PC-9 (cell line): ENCODE results near the gene OR5AS1. TPM values are rescaled to one million over a fixed set of nuclear protein-coding genes. Genes with fewer than 3 reads are reported as not detected.

ENCODE experiments used
- BruUV-seq: library from RNA; stranded (reverse); fragments of 400-500 nt; replicated peaks from 2 replicates; lab custom pipeline; 2021; lab: Mats Ljungman, UMichigan
- CTCF ChIA-PET: fragments of 300-600 bp; sonication (Branson Sonifier 250); formaldehyde crosslinking; loops from one replicate; lab custom pipeline; 2022; ENCODE audit warnings: antibody characterized with exemption; lab: Charles Lee
- POLR2A ChIA-PET: fragments of 300-600 bp; sonication (Branson Sonifier 250); formaldehyde crosslinking; loops from one replicate; lab custom pipeline; 2022; ENCODE audit warnings: antibody characterized with exemption; ENCODE audit not compliant: unreplicated experiment; lab: Charles Lee
- DNase-seq, 2 experiments: peaks; one replicate each; pipeline versions ENCODE4 v3.0.0 to v3.0.0-alpha.2; 2015 to 2022; ENCODE audit warnings: mixed read lengths in 1 of 2
- H2AFZ ChIP-seq: fragments of 200-600 bp; sonication (generic); 2 replicates; pipeline ENCODE4 v1.8.1; 2017; ENCODE audit warnings: antibody characterized with exemption
- H3F3A ChIP-seq: fragments of 200-600 bp; sonication (generic); 2 replicates; pipeline ENCODE4 v1.8.1; 2017; ENCODE audit warnings: antibody characterized with exemption, mild to moderate bottlenecking, low read depth; ENCODE audit not compliant: insufficient read depth
- H3K27ac ChIP-seq: fragments of 200-600 bp; sonication (generic); 2 replicates; pipeline ENCODE4 v1.6.1; 2016; ENCODE audit warnings: mixed run types
- H3K27me3 ChIP-seq: fragments of 200-600 bp; sonication (generic); 2 replicates; pipeline ENCODE4 v1.6.1; 2016; ENCODE audit warnings: low read depth, mixed run types; ENCODE audit not compliant: insufficient read depth
- H3K36me3 ChIP-seq: fragments of 200-600 bp; sonication (generic); 2 replicates; pipeline ENCODE4 v1.6.1; 2016; ENCODE audit warnings: low read depth, mixed run types
- H3K4me1 ChIP-seq: fragments of 200-600 bp; sonication (generic); replicated peaks from 2 replicates; pipeline ENCODE4 v1.6.1; 2016; ENCODE audit warnings: mixed run types; ENCODE audit not compliant: insufficient read depth
- H3K4me2 ChIP-seq: fragments of 200-600 bp; sonication (generic); 2 replicates; pipeline ENCODE4 v1.6.1; 2017; ENCODE audit warnings: mixed run types
- H3K4me3 ChIP-seq: fragments of 200-600 bp; sonication (generic); 2 replicates; pipeline ENCODE4 v1.6.1; 2016; ENCODE audit warnings: mixed run types
- H3K79me2 ChIP-seq: fragments of 200-600 bp; sonication (generic); 2 replicates; pipeline ENCODE4 v1.6.1; 2017; ENCODE audit warnings: low read depth, mixed run types
- H3K9me2 ChIP-seq: fragments of 200-600 bp; sonication (generic); 2 replicates; pipeline ENCODE4 v1.8.1; 2017; ENCODE audit warnings: mild to moderate bottlenecking; ENCODE audit not compliant: insufficient read depth
- H3K9me3 ChIP-seq: fragments of 200-600 bp; sonication (generic); 2 replicates; pipeline ENCODE4 v1.8.1; 2016; ENCODE audit warnings: low read depth; ENCODE audit not compliant: insufficient read depth
- H4K20me1 ChIP-seq: fragments of 200-600 bp; sonication (generic); 2 replicates; pipeline ENCODE4 v1.8.1; 2017; ENCODE audit not compliant: insufficient read depth
- CTCF ChIP-seq: fragments of 200-600 bp; sonication (generic); conservative IDR thresholded peaks from 2 replicates; pipeline ENCODE4 v1.6.1; 2017; ENCODE audit warnings: mixed run types, antibody characterized with exemption, mild to moderate bottlenecking, moderate library complexity
- EZH2 ChIP-seq: fragments of 200-600 bp; sonication (generic); IDR thresholded peaks from 2 replicates; pipeline ENCODE4 v1.8.0; 2017; ENCODE audit warnings: antibody characterized with exemption, low read depth
- intact Hi-C: fragments of 100-400 bp; cut with micrococcal nuclease; formaldehyde crosslinking; loops from one replicate; pipeline ENCODE4 v1.10.0; 2022; ENCODE audit not compliant: unreplicated experiment
- total RNA-seq: library from RNA; stranded (reverse); gene quantifications from 2 replicates; pipeline ENCODE4 v1.2.3, GENCODE V29; 2021

The OR5AS1 gene
- total RNA-seq, 1 experiment from 2014 or later = not detected

GRCh38 chr11:56013805-56014204 is 13.6 kb upstream of the OR5AS1 start:
- POLR2A ChIA-PET = no interaction called here
- H2AFZ ChIP-seq = no peak overlapping the region
- H3K4me3 ChIP-seq = no peak overlapping the region
- DNase-seq = no peak
- no peak overlapping the region for H3K4me2 ChIP-seq
- no peaks in the 10 kb centered on the region for H3F3A ChIP-seq
- H3K9me3 ChIP-seq = no peaks in the 10 kb centered on the region
- H3K27ac ChIP-seq = no peak overlapping the region
- H3K36me3 ChIP-seq = no peaks in the 10 kb centered on the region
- no peaks in the 10 kb centered on the region for H3K79me2 ChIP-seq
- H3K9me2 ChIP-seq = 0 out of 2 replicates have a peak, but pooled peaks cover 4% of the 10 kb centered on the region
- no peaks in the 10 kb centered on the region for H3K4me1 ChIP-seq
- H3K27me3 ChIP-seq = peaks cover 11% of the 10 kb centered on the region; the same call in 1 of the 2 replicates
- CTCF ChIA-PET = no interaction called here
- intact Hi-C loops = no loop called here
- TF ChIP-seq CTCF = no peak
- TF ChIP-seq EZH2 = no peak
- no peaks in the 10 kb centered on the region for H4K20me1 ChIP-seq
- no TSS peak for BruUV-seq

GRCh38 chr11:56045538-56045937 is 18.1 kb downstream of the OR5AS1 start:
- Histone ChIP-seq H3F3A (no peaks in the 10 kb centered on the region), H4K20me1 (no peaks in the 10 kb centered on the region), H3K27me3 (no peaks in the 10 kb centered on the region), H3K9me3 (no peaks in the 10 kb centered on the region), H3K36me3 (no peaks in the 10 kb centered on the region), H3K4me2 (no peak overlapping the region), H3K79me2 (no peaks in the 10 kb centered on the region), H2AFZ (no peak overlapping the region), H3K27ac (no peak overlapping the region), H3K4me3 (no peak overlapping the region), H3K9me2 (no peaks in the 10 kb centered on the region), H3K4me1 (no peaks in the 10 kb centered on the region)
- ChIA-PET POLR2A (no interaction called here), CTCF (no interaction called here)
- BruUV-seq = no TSS peak
- intact Hi-C loops = no loop called here
- no peak for TF ChIP-seq CTCF
- TF ChIP-seq EZH2 = no peak
- no peak for DNase-seq

DNA sequence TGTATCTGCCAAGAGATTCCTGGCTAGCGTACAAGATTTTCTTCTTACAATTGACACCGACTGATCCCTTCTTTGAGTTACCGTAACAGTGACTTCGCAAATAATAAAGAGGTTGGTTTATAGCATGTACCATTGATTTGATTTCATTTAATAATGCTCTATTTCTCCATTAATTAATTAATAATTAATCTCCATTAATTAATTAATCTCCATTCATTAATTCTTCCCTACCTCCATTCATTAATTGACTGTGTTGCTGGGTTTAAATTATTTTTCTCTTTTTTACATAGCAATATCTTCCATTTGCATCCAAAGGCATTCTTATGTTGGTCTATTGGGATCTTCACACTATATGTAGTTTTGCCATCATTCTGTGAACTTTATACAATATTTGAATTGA is 21.0 kb downstream of the OR5AS1 start:
- intact Hi-C loops = no loop called here
- no peaks in the 10 kb centered on the region for H3K9me3 ChIP-seq
- CTCF ChIA-PET = no interaction called here
- no peaks in the 10 kb centered on the region for H3K36me3 ChIP-seq
- POLR2A ChIA-PET = no interaction called here
- no peak for TF ChIP-seq EZH2
- TF ChIP-seq CTCF = no peak
- no peaks in the 10 kb centered on the region for H3K27me3 ChIP-seq
- H3F3A ChIP-seq = no peaks in the 10 kb centered on the region
- no TSS peak for BruUV-seq
- no peak overlapping the region for H3K4me3 ChIP-seq
- no peak overlapping the region for H3K27ac ChIP-seq
- no peak overlapping the region for H3K4me2 ChIP-seq
- no peaks in the 10 kb centered on the region for H3K79me2 ChIP-seq
- H2AFZ ChIP-seq = no peak overlapping the region
- H4K20me1 ChIP-seq = no peaks in the 10 kb centered on the region
- H3K4me1 ChIP-seq = no peaks in the 10 kb centered on the region
- no peaks in the 10 kb centered on the region for H3K9me2 ChIP-seq
- DNase-seq = no peak
